Measurements from ENCODE around the gene KCNJ10. TPM values are rescaled to one million over a fixed set of nuclear protein-coding genes. Genes with fewer than 3 reads are reported as not detected.

The KCNJ10 gene
- total and polyA plus RNA-seq, 2 of the 13 experiments (the other 11 are each of a cell fraction or from before 2014, with no cell fraction given), result 4.4 to 10.3 TPM

- TF ChIP-seq ZNF343 (CRISPR knock-in tag; IDR thresholded peaks at IDR 0.05) (no peak), ZNF12 (CRISPR knock-in tag; IDR thresholded peaks at IDR 0.05) (no peak), KAT7 (CRISPR knock-in tag; IDR thresholded peaks at IDR 0.05; ENCODE audit: borderline replicate concordance) (no peak), TAF15 (IDR thresholded peaks at IDR 0.05; ENCODE audit: low read depth, low read length, poor library complexity, severe bottlenecking) (no peak), ZNF780A (CRISPR knock-in tag; IDR thresholded peaks at IDR 0.05) (no peak), KDM4B (CRISPR knock-in tag; IDR thresholded peaks at IDR 0.05) (no peak), ZNF138 (CRISPR knock-in tag; IDR thresholded peaks at IDR 0.05; ENCODE audit: low read depth) (no peak), XBP1 (CRISPR knock-in tag; IDR thresholded peaks at IDR 0.05) (no peak), RELA (CRISPR knock-in tag; IDR thresholded peaks at IDR 0.05) (no peak), ZNF777 (CRISPR knock-in tag; IDR thresholded peaks at IDR 0.05) (no peak), NPAS2 (CRISPR knock-in tag; IDR thresholded peaks at IDR 0.05; ENCODE audit: borderline replicate concordance) (0 out of 2 replicates have a peak, but pooled peaks have one; percentile 45), ISL2 (CRISPR knock-in tag; IDR thresholded peaks at IDR 0.05) (0 out of 2 replicates have a peak, but pooled peaks have one; percentile 33), BRF2 (CRISPR knock-in tag; IDR thresholded peaks at IDR 0.05) (no peak), PAX8 (CRISPR knock-in tag; IDR thresholded peaks at IDR 0.05; ENCODE audit: borderline replicate concordance) (no peak), SIN3B (IDR thresholded peaks at IDR 0.05; ENCODE audit: low read length) (peak; percentile 43; the same call in 1 of the 2 replicates), HES4 (CRISPR knock-in tag; IDR thresholded peaks at IDR 0.05; ENCODE audit: borderline replicate concordance) (no peak), HOXA9 (CRISPR knock-in tag; IDR thresholded peaks at IDR 0.05; ENCODE audit: borderline replicate concordance) (no peak), CREB3 (CRISPR knock-in tag; IDR thresholded peaks at IDR 0.05) (0 out of 2 replicates have a peak, but pooled peaks have one; percentile 42), ZNF556 (CRISPR knock-in tag; IDR thresholded peaks at IDR 0.05; ENCODE audit: borderline replicate concordance) (no peak), ZNF451 (CRISPR knock-in tag; IDR thresholded peaks at IDR 0.05) (no peak)
- TF ChIP-seq, protein P1, sequence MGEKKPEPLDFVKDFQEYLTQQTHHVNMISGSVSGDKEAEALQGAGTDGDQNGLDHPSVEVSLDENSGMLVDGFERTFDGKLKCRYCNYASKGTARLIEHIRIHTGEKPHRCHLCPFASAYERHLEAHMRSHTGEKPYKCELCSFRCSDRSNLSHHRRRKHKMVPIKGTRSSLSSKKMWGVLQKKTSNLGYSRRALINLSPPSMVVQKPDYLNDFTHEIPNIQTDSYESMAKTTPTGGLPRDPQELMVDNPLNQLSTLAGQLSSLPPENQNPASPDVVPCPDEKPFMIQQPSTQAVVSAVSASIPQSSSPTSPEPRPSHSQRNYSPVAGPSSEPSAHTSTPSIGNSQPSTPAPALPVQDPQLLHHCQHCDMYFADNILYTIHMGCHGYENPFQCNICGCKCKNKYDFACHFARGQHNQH (CRISPR knock-in tag; IDR thresholded peaks at IDR 0.05), result peak; percentile 21; the same call in 1 of the 2 replicates
- TF ChIP-seq, protein P2, sequence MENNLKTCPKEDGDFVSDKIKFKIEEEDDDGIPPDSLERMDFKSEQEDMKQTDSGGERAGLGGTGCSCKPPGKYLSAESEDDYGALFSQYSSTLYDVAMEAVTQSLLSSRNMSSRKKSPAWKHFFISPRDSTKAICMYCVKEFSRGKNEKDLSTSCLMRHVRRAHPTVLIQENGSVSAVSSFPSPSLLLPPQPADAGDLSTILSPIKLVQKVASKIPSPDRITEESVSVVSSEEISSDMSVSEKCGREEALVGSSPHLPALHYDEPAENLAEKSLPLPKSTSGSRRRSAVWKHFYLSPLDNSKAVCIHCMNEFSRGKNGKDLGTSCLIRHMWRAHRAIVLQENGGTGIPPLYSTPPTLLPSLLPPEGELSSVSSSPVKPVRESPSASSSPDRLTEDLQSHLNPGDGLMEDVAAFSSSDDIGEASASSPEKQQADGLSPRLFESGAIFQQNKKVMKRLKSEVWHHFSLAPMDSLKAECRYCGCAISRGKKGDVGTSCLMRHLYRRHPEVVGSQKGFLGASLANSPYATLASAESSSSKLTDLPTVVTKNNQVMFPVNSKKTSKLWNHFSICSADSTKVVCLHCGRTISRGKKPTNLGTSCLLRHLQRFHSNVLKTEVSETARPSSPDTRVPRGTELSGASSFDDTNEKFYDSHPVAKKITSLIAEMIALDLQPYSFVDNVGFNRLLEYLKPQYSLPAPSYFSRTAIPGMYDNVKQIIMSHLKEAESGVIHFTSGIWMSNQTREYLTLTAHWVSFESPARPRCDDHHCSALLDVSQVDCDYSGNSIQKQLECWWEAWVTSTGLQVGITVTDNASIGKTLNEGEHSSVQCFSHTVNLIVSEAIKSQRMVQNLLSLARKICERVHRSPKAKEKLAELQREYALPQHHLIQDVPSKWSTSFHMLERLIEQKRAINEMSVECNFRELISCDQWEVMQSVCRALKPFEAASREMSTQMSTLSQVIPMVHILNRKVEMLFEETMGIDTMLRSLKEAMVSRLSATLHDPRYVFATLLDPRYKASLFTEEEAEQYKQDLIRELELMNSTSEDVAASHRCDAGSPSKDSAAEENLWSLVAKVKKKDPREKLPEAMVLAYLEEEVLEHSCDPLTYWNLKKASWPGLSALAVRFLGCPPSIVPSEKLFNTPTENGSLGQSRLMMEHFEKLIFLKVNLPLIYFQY (CRISPR knock-in tag; IDR thresholded peaks at IDR 0.05; ENCODE audit: borderline replicate concordance), result peak; percentile 59
These were observed 31.2 kb upstream of the KCNJ10 start (continued) for GRCh38 chr1:160101037-160101716.

Measured in HepG2 (cell line).